Chondrocyte (in vitro differentiated cells): ENCODE results near the gene MRAS. TPM values are rescaled to one million over a fixed set of nuclear protein-coding genes. Genes with fewer than 3 reads are reported as not detected.

ENCODE experiments used
- DNase-seq: peaks from one replicate; pipeline ENCODE4 v3.0.0; 2021; ENCODE audit warnings: mixed read lengths, low spot score
- H3K27ac Mint-ChIP-seq: one replicate; pipeline ENCODE4 v1.8.0; 2021; ENCODE audit warnings: mild to moderate bottlenecking, moderate library complexity, mixed read lengths; ENCODE audit not compliant: unreplicated experiment
- H3K27me3 Mint-ChIP-seq: 2 replicates; pipeline ENCODE4 v1.8.0; 2021; ENCODE audit warnings: low read depth, mixed read lengths
- H3K36me3 Mint-ChIP-seq: 2 replicates; pipeline ENCODE4 v1.8.0; 2021; ENCODE audit warnings: low read depth, mixed read lengths
- H3K4me1 Mint-ChIP-seq: 2 replicates; pipeline ENCODE4 v1.8.0; 2021; ENCODE audit warnings: low read depth, mild to moderate bottlenecking, mixed read lengths
- H3K4me3 Mint-ChIP-seq: one replicate; pipeline ENCODE4 v1.8.0; 2021; ENCODE audit warnings: mild to moderate bottlenecking, moderate library complexity, mixed read lengths; ENCODE audit not compliant: unreplicated experiment
- H3K9me3 Mint-ChIP-seq: 2 replicates; pipeline ENCODE4 v1.8.0; 2021; ENCODE audit warnings: low read depth, mixed read lengths
- total RNA-seq: library from RNA; stranded (reverse); gene quantifications from 3 replicates; pipeline ENCODE4 v1.2.1, GENCODE V29; 2021
- TF ChIP-seq, protein P1 (sequence below): fragments of 200-600 bp; sonication (generic); IDR thresholded peaks from 2 replicates; pipeline ENCODE4 v1.5.0; 2021; ENCODE audit warnings: antibody characterized with exemption, mild to moderate bottlenecking, moderate library complexity

MRAS gene
- total RNA-seq, 1 donor from 2014 or later: 68.4 TPM

DNA sequence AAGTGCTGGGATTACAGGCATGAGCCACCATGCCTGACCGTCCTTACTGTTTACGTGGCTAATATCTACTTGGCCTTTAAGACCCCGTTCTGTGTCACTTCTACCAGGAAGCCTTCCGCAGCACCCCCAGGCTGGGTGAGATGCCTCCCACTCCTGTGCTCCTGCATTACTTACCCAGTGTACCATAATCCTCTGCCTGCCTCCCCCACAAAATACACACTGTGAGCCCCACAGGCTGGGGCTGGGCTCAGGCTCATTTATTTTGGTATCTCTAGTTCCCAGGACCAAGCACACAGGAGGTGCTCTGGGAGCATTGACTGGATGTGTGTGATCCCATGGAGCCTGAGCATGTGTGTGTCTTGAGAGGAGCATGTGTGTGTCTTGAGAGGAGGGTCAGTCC is 14.9 kb downstream of the MRAS start:
- Mint-ChIP-seq H3K4me1 (peaks cover 39% of the 10 kb centered on the region), H3K27ac (no peak overlapping the region), H3K4me3 (no peak overlapping the region), H3K9me3 (no peaks in the 10 kb centered on the region), H3K27me3 (no peaks in the 10 kb centered on the region), H3K36me3 (peaks cover 2% of the 10 kb centered on the region)
- DNase-seq: no peak
- TF ChIP-seq, protein P1, sequence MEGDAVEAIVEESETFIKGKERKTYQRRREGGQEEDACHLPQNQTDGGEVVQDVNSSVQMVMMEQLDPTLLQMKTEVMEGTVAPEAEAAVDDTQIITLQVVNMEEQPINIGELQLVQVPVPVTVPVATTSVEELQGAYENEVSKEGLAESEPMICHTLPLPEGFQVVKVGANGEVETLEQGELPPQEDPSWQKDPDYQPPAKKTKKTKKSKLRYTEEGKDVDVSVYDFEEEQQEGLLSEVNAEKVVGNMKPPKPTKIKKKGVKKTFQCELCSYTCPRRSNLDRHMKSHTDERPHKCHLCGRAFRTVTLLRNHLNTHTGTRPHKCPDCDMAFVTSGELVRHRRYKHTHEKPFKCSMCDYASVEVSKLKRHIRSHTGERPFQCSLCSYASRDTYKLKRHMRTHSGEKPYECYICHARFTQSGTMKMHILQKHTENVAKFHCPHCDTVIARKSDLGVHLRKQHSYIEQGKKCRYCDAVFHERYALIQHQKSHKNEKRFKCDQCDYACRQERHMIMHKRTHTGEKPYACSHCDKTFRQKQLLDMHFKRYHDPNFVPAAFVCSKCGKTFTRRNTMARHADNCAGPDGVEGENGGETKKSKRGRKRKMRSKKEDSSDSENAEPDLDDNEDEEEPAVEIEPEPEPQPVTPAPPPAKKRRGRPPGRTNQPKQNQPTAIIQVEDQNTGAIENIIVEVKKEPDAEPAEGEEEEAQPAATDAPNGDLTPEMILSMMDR: no peak

DNA sequence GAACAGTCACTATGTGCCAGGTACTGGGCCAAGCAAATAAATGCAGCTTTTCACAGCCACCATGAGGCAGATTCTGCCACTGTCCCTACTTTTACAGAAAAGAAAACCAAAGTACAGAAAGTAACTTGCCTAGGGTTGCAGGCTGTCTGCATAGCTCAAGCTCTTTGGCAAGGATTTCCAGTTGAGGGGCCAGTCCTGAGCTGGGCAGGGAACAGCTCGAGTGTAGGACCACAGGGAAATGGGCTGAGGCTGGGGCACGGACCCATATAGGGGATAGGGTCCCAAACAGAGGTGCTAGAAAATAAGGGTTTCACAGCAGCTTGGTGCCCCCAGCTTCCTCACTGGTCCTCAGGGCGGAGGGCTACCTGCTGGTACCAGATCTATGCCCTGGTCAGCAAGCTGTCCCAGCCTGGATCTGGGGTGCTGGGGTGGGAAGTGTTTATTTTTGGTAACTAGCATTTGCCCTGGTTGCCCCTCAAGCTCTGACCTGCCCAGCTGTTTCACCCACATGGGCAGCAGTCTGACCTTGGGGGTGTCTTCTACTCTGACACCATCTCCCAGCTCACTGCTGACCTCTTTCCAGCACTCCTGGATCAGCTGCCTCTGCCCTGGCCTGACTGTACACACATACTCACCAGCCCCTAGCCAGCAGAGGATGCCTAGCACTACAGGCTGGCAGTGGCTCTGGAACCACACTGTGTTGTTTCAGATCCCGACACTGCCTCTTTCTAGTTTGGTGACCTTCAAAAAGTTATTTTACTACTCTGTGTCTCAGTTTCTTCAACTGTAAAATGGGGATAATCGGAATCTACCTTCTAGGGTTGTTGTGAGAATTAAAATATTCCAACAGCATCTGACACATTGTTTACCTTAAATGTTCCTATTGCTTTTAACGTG is 16.2 kb downstream of the MRAS start:
- DNase-seq: no peak
- Mint-ChIP-seq H3K27ac (no peak overlapping the region), H3K36me3 (peaks cover 2% of the 10 kb centered on the region), H3K4me1 (peaks cover 33% of the 10 kb centered on the region), H3K27me3 (no peaks in the 10 kb centered on the region), H3K9me3 (no peaks in the 10 kb centered on the region), H3K4me3 (no peak overlapping the region)
- TF ChIP-seq, protein P1: no peak

DNA sequence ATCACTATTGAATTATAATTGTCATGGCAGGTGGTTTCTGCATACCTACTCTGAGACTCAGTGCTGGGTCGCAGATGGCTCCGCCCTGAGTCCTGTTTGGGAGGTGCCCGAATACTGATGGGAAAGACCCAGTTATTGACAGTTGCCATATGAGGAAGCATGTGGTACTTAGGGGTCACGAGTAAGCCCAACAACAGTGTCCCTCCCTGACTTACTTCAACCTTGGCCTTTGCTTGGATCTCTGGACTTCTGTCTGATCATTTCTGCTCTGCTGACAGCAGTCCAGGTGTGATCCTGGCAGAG is 16.8 kb downstream of the MRAS start:
- TF ChIP-seq, protein P1: no peak
- no peak overlapping the region for H3K4me3 Mint-ChIP-seq
- no peak overlapping the region for H3K27ac Mint-ChIP-seq
- peaks cover 33% of the 10 kb centered on the region for H3K4me1 Mint-ChIP-seq
- DNase-seq: no peak
- no peaks in the 10 kb centered on the region for H3K9me3 Mint-ChIP-seq
- no peaks in the 10 kb centered on the region for H3K27me3 Mint-ChIP-seq
- peaks cover 2% of the 10 kb centered on the region for H3K36me3 Mint-ChIP-seq

DNA sequence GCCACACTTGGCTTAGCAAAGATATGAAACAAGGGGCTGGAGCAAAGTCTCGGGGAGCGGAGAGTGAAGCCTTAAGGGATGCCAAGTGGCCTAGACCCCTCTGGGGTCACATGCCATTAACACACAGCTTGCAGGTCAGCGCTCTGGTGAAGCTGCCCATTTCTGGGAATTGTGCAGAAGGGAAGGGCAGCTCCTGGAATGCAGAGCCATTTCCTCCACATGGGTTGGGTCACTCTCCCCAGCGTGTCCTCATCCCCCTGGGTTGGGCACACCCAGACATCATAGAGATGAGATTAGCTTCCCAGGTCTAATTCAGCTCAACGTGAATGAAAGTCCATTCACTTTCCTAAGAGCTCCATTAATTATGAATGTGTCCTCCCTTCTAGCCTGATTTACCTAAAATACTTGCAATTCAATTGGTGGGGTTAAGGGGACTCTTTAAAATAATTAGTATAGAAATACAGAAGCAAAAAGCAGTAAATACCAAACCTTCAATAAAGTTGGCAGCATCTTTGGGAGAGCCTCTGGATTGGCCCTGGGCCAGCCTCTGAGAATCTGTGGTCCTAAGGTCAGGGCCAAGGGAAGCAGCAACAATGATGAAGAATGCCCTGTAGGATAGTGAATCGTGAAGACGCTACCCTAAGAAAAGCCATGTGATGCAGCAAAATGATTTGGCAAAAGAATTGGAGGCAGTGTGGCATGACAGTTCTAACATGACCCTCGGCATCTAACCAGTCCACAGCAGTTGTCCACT is 17.8 kb downstream of the MRAS start:
- H3K27ac Mint-ChIP-seq: no peak overlapping the region
- TF ChIP-seq, protein P1: no peak
- no peaks in the 10 kb centered on the region for H3K9me3 Mint-ChIP-seq

DNA sequence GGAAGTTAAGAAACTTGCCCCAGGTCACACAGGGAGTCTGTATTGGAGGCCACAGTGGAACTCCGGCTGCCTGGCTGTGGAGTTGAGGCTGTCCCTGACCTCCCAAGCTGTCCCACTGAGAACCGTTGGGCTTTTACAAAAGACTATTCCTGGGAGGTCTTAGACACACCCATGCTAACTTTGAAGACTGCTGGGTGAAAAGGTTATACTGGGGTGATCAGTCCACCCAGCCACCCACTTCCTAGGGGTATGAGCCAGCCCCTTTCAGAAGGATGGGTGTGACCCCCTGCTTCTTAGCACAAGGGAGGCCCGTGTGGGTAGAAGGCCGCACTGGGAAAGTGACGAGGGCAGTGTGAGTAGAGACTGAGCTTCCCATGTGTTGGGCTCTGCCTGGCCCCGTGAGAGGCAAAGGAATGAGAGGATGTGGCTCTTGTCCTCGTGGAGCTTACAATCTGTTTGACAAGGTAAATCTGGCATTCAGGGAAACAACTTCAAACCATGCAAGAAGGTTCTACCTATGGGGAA is 19.0 kb downstream of the MRAS start:
- Mint-ChIP-seq H3K27ac (no peak overlapping the region), H3K9me3 (no peaks in the 10 kb centered on the region), H3K36me3 (peaks cover 2% of the 10 kb centered on the region), H3K27me3 (no peaks in the 10 kb centered on the region), H3K4me1 (peaks cover 22% of the 10 kb centered on the region), H3K4me3 (no peak overlapping the region)
- TF ChIP-seq, protein P1: no peak
- no peak for DNase-seq

More for the DNA sequence above, 17.8 kb downstream of the MRAS start:
- no peak overlapping the region for H3K4me3 Mint-ChIP-seq
- H3K4me1 Mint-ChIP-seq: peaks cover 28% of the 10 kb centered on the region
- H3K27me3 Mint-ChIP-seq: no peaks in the 10 kb centered on the region
- peaks cover 2% of the 10 kb centered on the region for H3K36me3 Mint-ChIP-seq
- no peak for DNase-seq
